HL-60 (cell line): ENCODE measurements around the gene SPRING1.

Experiments
- DNase-seq, 2 experiments: peaks; one replicate each; pipeline ENCODE4 v3.0.0-alpha.2; 2010 to 2020; ENCODE audit warnings: low read depth in 1 of 2, low spot score in 1 of 2
- H3K27ac ChIP-seq: fragments of 250-450 bp; sonication (Bioruptor Pico); replicated peaks from 2 replicates; pipeline ENCODE4 v1.5.1; 2020; ENCODE audit warnings: mild to moderate bottlenecking, moderate library complexity
- H3K27me3 ChIP-seq: fragments of 250-450 bp; sonication (Bioruptor Pico); 2 replicates; pipeline ENCODE4 v1.5.1; 2021; ENCODE audit warnings: mild to moderate bottlenecking, moderate library complexity; ENCODE audit not compliant: insufficient read depth, poor library complexity, severe bottlenecking
- H3K4me3 ChIP-seq: replicated peaks from 2 replicates; pipeline ENCODE4 v1.5.1; 2011; ENCODE audit warnings: mild to moderate bottlenecking, control low read depth, low read length; ENCODE audit not compliant: insufficient read depth
- GABPA ChIP-seq: IDR thresholded peaks from 2 replicates; pipeline ENCODE4 v1.6.1; 2012; ENCODE audit warnings: low read depth
- POLR2AphosphoS5 ChIP-seq: IDR thresholded peaks from 2 replicates; pipeline ENCODE4 v1.6.1; 2012; ENCODE audit warnings: low read depth
- REST ChIP-seq: IDR thresholded peaks from 2 replicates; pipeline ENCODE4 v1.6.1; 2012; ENCODE audit warnings: low read depth; ENCODE audit not compliant: insufficient replicate concordance
- SPI1 ChIP-seq: IDR thresholded peaks from 2 replicates; pipeline ENCODE4 v1.6.1; 2012; ENCODE audit warnings: low read depth, mild to moderate bottlenecking, borderline replicate concordance
- TF ChIP-seq, protein P1 (sequence below): IDR thresholded peaks from one replicate; pipeline ENCODE4 v1.5.1; 2011; ENCODE audit warnings: low read length, control low read depth, inconsistent platforms; ENCODE audit not compliant: insufficient read depth

Gene SPRING1

DNA sequence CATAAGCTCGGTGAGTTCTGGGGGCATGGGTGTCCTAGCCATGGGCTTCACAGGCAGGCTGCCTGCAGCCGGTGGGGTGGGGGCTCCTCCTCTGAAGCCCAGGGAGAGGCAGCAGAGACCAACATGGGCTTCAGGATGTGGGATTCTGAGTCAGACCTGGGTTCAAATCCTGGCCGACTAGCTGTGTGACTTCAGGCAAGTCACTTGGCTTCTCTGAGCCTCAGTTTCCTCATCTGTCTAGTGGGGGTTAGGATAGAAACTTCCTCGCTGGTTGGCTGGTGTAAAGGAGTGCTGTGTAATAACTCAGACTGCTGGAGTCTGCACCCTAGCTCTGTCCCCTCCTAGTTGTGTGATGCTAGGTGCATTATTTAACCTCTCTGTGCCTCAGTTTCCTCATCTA is 12.4 kb upstream of the SPRING1 start:
- TF ChIP-seq REST (no peak), GABPA (no peak), POLR2AphosphoS5 (no peak), SPI1 (no peak)
- TF ChIP-seq, protein P1, sequence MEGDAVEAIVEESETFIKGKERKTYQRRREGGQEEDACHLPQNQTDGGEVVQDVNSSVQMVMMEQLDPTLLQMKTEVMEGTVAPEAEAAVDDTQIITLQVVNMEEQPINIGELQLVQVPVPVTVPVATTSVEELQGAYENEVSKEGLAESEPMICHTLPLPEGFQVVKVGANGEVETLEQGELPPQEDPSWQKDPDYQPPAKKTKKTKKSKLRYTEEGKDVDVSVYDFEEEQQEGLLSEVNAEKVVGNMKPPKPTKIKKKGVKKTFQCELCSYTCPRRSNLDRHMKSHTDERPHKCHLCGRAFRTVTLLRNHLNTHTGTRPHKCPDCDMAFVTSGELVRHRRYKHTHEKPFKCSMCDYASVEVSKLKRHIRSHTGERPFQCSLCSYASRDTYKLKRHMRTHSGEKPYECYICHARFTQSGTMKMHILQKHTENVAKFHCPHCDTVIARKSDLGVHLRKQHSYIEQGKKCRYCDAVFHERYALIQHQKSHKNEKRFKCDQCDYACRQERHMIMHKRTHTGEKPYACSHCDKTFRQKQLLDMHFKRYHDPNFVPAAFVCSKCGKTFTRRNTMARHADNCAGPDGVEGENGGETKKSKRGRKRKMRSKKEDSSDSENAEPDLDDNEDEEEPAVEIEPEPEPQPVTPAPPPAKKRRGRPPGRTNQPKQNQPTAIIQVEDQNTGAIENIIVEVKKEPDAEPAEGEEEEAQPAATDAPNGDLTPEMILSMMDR = no peak
- Histone ChIP-seq H3K4me3 (no peak overlapping the region), H3K27me3 (no peaks in the 10 kb centered on the region), H3K27ac (no peak overlapping the region)
- DNase-seq = no peak

DNA sequence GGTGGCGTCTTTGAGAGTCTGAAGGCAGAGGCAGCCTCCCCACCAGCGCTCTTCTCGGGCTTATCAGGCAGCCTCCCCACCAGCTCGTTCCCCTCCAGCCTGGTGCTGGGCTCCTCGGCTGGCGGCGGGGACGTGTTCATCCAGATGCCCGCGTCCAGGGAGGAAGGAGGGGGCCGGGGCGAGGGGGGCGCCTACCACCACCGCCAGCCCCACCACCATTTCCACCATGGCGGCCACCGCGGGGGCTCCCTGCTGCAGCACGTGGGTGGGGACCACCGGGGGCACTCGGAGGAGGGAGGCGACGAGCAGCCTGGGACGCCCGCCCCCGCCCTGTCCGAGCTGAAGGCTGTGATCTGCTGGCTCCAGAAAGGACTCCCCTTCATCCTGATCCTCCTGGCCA is 12.0 kb upstream of the SPRING1 start:
- TF ChIP-seq REST (no peak), POLR2AphosphoS5 (no peak), SPI1 (no peak), GABPA (no peak)
- TF ChIP-seq, protein P1 = no peak
- no peaks in the 10 kb centered on the region for H3K27me3 ChIP-seq
- no peak for DNase-seq
- no peak overlapping the region for H3K4me3 ChIP-seq
- no peak overlapping the region for H3K27ac ChIP-seq

DNA sequence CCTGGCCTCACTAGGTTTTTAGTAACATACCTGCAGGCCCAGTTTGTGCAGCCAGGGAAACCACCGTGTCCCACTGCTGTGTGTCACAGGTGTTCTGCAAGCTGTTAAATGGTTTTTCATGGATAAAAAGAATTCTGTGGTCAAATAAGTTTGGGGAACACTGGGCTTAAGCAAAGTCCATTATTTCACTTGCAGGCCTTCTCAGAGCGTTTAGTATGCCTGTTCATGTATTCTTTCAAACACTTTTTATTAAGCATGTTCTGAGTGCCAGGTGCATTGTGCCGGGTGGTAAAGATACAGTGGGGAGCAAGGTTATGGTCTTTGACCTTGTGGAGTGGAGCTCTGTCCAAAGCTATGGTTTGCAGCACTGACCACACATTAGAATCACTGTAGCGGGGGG is 7.7 kb upstream of the SPRING1 start:
- Histone ChIP-seq H3K27ac (no peak overlapping the region), H3K27me3 (no peaks in the 10 kb centered on the region), H3K4me3 (no peak overlapping the region)
- TF ChIP-seq, protein P1 = no peak
- no peak for TF ChIP-seq POLR2AphosphoS5
- TF ChIP-seq SPI1 = no peak
- TF ChIP-seq GABPA = no peak
- no peak for TF ChIP-seq REST
- no peak for DNase-seq
